ENCODE data around the gene SDK1. TPM values are rescaled to one million over a fixed set of nuclear protein-coding genes. Genes with fewer than 3 reads are reported as not detected.

The SDK1 gene
- total RNA-seq, 2 donors from 2014 or later: 19.8 to 32.4 TPM

GRCh38 chr7:4174451-4174850, 873.4 kb downstream of the SDK1 start:
- Histone ChIP-seq H3K4me1 (no peaks in the 10 kb centered on the region), H3K36me3 (replicated peaks in 1 of 2; ENCODE audit: insufficient read depth in 1 of 2, low read depth in 2 of 2) (no peaks in the 10 kb centered on the region), H3K27me3 (no peaks in the 10 kb centered on the region), H3K9me3 (no peaks in the 10 kb centered on the region), H3K4me3 (no peak overlapping the region), H3K27ac (no peak overlapping the region)
- TF ChIP-seq CTCF (IDR thresholded peaks at IDR 0.05): no peak
- no peak for TF ChIP-seq POLR2A (IDR thresholded peaks at IDR 0.05)
- intact Hi-C loops (cut with DNase I): no loop called here
- no peak for ATAC-seq
- DNase-seq: no peak
- 94 to 100% methylated on average over 6 to 11 of the region's 11 CpGs for WGBS, 2 donors

- TF ChIP-seq CTCF (IDR thresholded peaks at IDR 0.05): no peak
- TF ChIP-seq POLR2A (IDR thresholded peaks at IDR 0.05): no peak
- Histone ChIP-seq H3K4me3 (no peak overlapping the region), H3K9me3 (no peaks in the 10 kb centered on the region), H3K4me1 (no peaks in the 10 kb centered on the region), H3K36me3 (replicated peaks in 1 of 2; ENCODE audit: insufficient read depth in 1 of 2, low read depth in 2 of 2) (no peaks in the 10 kb centered on the region), H3K27me3 (no peaks in the 10 kb centered on the region), H3K27ac (no peak overlapping the region)
- no peak for ATAC-seq
- no peak for DNase-seq
- intact Hi-C loops (cut with DNase I): no loop called here
- WGBS, 2 donors: 95 to 99% methylated on average over 13 to 18 of the region's 18 CpGs
Observed at GRCh38 chr7:4174884-4175283, 873.8 kb downstream of the SDK1 start.

GRCh38 chr7:4175346-4175973, 874.4 kb downstream of the SDK1 start:
- H3K27ac ChIP-seq: no peak overlapping the region
- no peaks in the 10 kb centered on the region for H3K27me3 ChIP-seq
- H3K36me3 ChIP-seq (replicated peaks in 1 of 2; ENCODE audit: insufficient read depth in 1 of 2, low read depth in 2 of 2): no peaks in the 10 kb centered on the region
- 93 to 94% methylated on average over 33 of the region's 34 CpGs for WGBS, 2 donors
- TF ChIP-seq POLR2A (IDR thresholded peaks at IDR 0.05) (no peak), CTCF (IDR thresholded peaks at IDR 0.05) (no peak)
- no peaks in the 10 kb centered on the region for H3K4me1 ChIP-seq
- no peak overlapping the region for H3K4me3 ChIP-seq
- no peak for DNase-seq
- intact Hi-C loops (cut with DNase I): no loop called here
- H3K9me3 ChIP-seq: no peaks in the 10 kb centered on the region
- ATAC-seq: no peak

GRCh38 chr7:4177001-4177400, 875.9 kb downstream of the SDK1 start:
- WGBS, 2 donors: 91% methylated on average over 3 to 6 of the region's 6 CpGs
- Histone ChIP-seq H3K27ac (no peak overlapping the region), H3K4me3 (no peak overlapping the region), H3K27me3 (no peaks in the 10 kb centered on the region), H3K4me1 (no peaks in the 10 kb centered on the region), H3K9me3 (no peaks in the 10 kb centered on the region), H3K36me3 (replicated peaks in 1 of 2; ENCODE audit: insufficient read depth in 1 of 2, low read depth in 2 of 2) (no peaks in the 10 kb centered on the region)
- DNase-seq (no peak), ATAC-seq (no peak)
- no peak for TF ChIP-seq POLR2A (IDR thresholded peaks at IDR 0.05)
- no peak for TF ChIP-seq CTCF (IDR thresholded peaks at IDR 0.05)
- intact Hi-C loops (cut with DNase I): no loop called here

- Histone ChIP-seq H3K4me3 (no peak overlapping the region), H3K36me3 (replicated peaks in 1 of 2; ENCODE audit: insufficient read depth in 1 of 2, low read depth in 2 of 2) (no peaks in the 10 kb centered on the region), H3K27me3 (no peaks in the 10 kb centered on the region), H3K9me3 (no peaks in the 10 kb centered on the region), H3K4me1 (no peaks in the 10 kb centered on the region), H3K27ac (no peak overlapping the region)
- intact Hi-C loops (cut with DNase I): no loop called here
- ATAC-seq (no peak), DNase-seq (no peak)
- TF ChIP-seq POLR2A (IDR thresholded peaks at IDR 0.05) (no peak), CTCF (IDR thresholded peaks at IDR 0.05) (no peak)
- WGBS, 2 donors: 97 to 99% methylated on average over 15 to 16 of the region's 16 CpGs
Observed at GRCh38 chr7:4178416-4178815, 877.4 kb downstream of the SDK1 start.

Data from body of pancreas (tissue), 4 donors.